Cardiac ventricle fibroblast (primary cell): ENCODE data around the gene ACSL1. TPM values are rescaled to one million over a fixed set of nuclear protein-coding genes. Genes with fewer than 3 reads are reported as not detected.

Source experiments
- total RNA-seq: library from RNA; depleted of rRNA; stranded (reverse); fragments of >200 nt; gene quantifications from 2 replicates; pipeline ENCODE4 v1.2.3, GENCODE V29; 2015

The ACSL1 gene
- total RNA-seq, result 54.8 and 57.8 TPM in 2 replicates

DNA sequence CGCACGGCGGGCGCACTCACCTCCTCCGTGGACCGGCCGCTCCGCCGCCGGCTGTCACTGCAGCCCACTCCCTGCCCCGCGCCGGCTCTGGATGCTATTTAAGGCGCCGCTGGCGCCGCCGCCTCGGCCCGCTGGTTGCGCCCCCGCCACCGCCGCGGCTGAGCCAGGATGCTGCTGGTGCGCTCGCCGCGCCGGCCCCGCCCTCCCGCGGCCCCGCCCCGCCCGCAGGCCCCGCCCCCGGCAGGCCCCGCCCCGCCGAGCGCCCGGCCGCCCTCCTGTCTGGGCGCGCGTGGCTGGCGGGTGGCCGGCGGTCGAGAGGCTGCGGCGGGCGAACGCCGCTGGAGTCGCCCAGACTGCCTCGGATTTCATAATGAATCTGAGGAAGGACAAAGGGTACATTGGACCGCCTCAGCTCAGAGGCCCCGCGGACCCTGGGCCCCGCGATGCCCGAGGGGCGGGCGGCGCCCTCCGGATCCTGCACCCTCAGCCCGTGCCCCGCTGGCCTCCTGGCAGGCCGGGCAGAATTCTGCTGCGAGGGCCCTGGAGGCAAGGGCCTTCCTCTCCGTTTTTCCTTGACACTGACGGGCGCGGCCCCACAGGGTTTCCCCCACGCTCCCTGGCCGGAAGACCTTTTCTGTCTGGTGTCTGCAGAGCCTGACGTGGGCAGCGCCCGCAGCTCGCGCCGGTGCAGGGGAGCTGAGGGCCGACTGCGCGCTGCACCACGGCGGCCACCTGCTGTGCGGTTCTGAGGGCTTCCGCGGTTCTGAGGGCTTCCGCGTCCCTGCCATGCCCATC, at the start of gene ACSL1:
Gene ACSL1, minus strand, starts transcription at position 73 of the 795 bp plus-strand sequence. CDS start 22,454 bp downstream, outside the sequence.

GRCh38 chr4:184733654-184734524, 91.9 kb downstream of the ACSL1 start, which contains the start of gene CENPU:
Gene CENPU, minus strand, starts transcription at chr4:184734096. Its CDS starts 34 bp downstream, at chr4:184734062.

Other genes with a start within 250 kb of the ACSL1 start
- 23.4 and 31.1 TPM in 2 replicates for gene CASP3, start 176.5 kb downstream of the ACSL1 start, total RNA-seq
- 7.5 and 10.8 TPM in 2 replicates for gene PRIMPOL, start 176.2 kb downstream of the ACSL1 start, total RNA-seq
- gene CENPU, start 91.9 kb downstream of the ACSL1 start, total RNA-seq, result 5.4 and 9.1 TPM in 2 replicates
- not detected in 2 replicates for gene HELT, start 192.5 kb upstream of the ACSL1 start, total RNA-seq